Activated naive CD4-positive, alpha-beta T cell treated with anti-CD3 and anti-CD28 coated beads, Interleukin-2, amount 10 ng/mL, durations not matched to agents 7 days and 5 days (primary cell): ENCODE results near the gene CNEP1R1.

Experiments
- CTCF ChIA-PET: fragments of 350-600 bp; sonication (Branson Sonifier 250); formaldehyde crosslinking; loops from one replicate; lab custom pipeline; 2021; ENCODE audit warnings: antibody characterized with exemption; lab: Charles Lee
- DNase-seq: peaks from one replicate; pipeline ENCODE4 v3.0.0-alpha.2; 2020
- H3K27ac Mint-ChIP-seq: one replicate; pipeline ENCODE4 v1.8.0; 2021; ENCODE audit warnings: mild to moderate bottlenecking, moderate library complexity, mixed read lengths
- H3K27me3 Mint-ChIP-seq: one replicate; pipeline ENCODE4 v1.8.0; 2021; ENCODE audit warnings: mild to moderate bottlenecking, mixed read lengths
- H3K36me3 Mint-ChIP-seq: one replicate; pipeline ENCODE4 v1.8.0; 2021; ENCODE audit warnings: mixed read lengths
- H3K4me1 Mint-ChIP-seq: one replicate; pipeline ENCODE4 v1.8.0; 2021; ENCODE audit warnings: mixed read lengths
- H3K4me3 Mint-ChIP-seq: one replicate; pipeline ENCODE4 v1.8.0; 2021; ENCODE audit warnings: mild to moderate bottlenecking, moderate library complexity, mixed read lengths
- H3K9me3 Mint-ChIP-seq: one replicate; pipeline ENCODE4 v1.8.0; 2021; ENCODE audit warnings: mixed read lengths

The CNEP1R1 gene

DNA sequence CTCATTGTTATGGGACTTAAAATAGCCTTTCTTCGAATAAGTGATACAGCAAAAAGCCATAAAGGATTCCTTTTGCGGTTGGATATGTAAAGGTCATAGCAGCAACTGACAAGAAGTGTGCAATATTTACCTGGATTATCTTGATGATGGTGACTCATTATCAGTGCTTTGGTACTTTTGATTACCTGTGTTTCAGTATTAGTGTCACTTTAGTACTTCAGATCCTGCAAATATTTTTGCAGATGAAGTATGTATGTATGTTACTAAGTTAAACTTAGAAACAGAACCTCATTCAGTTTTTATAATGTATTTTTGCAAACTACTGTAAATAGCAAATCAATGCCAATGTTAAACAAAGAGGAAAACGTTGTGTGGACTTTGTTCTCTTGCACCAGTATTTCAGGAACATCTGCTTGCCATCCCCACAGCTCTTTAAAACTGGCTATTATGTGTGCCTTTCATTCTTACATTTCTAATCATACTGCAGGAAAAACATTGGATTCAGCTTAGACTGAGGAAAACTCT lies 10.5 kb downstream of the CNEP1R1 start:
- no peak overlapping the region for H3K4me3 Mint-ChIP-seq
- CTCF ChIA-PET, result no interaction called here
- DNase-seq, result no peak
- peaks cover 7% of the 10 kb centered on the region for H3K4me1 Mint-ChIP-seq
- H3K27me3 Mint-ChIP-seq, result peaks cover 3% of the 10 kb centered on the region
- H3K27ac Mint-ChIP-seq, result no peak overlapping the region
- no peaks in the 10 kb centered on the region for H3K9me3 Mint-ChIP-seq
- peaks cover 32% of the 10 kb centered on the region for H3K36me3 Mint-ChIP-seq

DNA sequence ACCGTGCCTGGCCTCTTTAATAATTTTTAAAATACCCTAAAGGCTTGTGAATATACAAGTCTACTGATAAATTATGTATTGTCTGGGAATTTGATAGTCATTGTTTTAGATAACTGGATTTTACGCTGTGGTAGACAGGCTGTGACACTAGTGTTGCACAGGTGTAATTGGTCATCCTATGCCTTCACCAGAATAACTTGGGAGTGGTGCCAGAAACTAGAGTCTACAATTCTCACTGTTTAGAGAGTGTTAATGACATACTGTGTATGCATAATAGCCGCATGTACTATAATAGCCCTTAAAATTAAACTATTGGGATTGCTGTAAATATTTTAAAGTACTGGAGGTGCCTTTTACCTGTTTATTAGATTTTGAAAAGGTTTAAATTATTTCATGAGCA lies 11.4 kb downstream of the CNEP1R1 start:
- Mint-ChIP-seq H3K4me1 (peaks cover 7% of the 10 kb centered on the region), H3K36me3 (peaks cover 24% of the 10 kb centered on the region), H3K4me3 (no peak overlapping the region), H3K27ac (no peak overlapping the region), H3K9me3 (no peaks in the 10 kb centered on the region), H3K27me3 (peaks cover 7% of the 10 kb centered on the region)
- no peak for DNase-seq
- CTCF ChIA-PET, result interaction anchor here (1.0 to 1.2 kb wide), 3 partner anchors 11 to 175 kb away, joined by 3 to 5 read pairs (median 3); partner anchors contain the start of gene CNEP1R1

DNA sequence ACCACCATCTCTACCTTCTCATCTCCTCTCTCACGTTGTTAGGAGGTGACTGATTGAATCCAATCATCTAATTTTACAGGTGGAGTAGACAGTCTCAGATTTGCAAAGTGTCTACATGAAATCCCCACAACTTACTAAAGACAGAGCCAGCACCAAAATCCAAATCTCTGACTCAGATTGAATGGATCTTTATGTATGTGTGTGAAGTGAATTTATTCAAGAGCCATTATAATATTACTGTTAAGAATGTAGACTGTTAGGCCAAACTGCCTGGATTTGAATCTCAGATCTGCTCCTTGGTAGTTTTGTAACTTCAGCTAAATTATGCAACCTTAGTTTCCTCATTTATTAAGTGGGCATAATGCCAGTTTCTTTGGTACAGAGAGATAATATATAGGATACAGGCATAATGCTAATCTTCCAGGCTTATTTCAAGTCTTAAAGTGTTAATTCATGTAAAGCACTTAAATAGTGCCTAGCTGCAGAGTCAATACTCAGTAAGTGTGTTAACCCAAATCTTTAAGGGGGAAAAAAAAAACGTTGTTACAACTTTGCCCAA lies 12.7 kb downstream of the CNEP1R1 start:
- H3K27me3 Mint-ChIP-seq, result peaks cover 7% of the 10 kb centered on the region
- no peak for DNase-seq
- CTCF ChIA-PET, result interaction anchor here (1.0 to 1.4 kb wide), 4 partner anchors 13 to 173 kb away, joined by 3 to 5 read pairs (median 3); partner anchors contain the start of gene CNEP1R1
- H3K4me1 Mint-ChIP-seq, result peaks cover 7% of the 10 kb centered on the region
- H3K9me3 Mint-ChIP-seq, result no peaks in the 10 kb centered on the region
- H3K36me3 Mint-ChIP-seq, result peaks cover 17% of the 10 kb centered on the region
- no peak overlapping the region for H3K4me3 Mint-ChIP-seq
- no peak overlapping the region for H3K27ac Mint-ChIP-seq

- peaks cover 17% of the 10 kb centered on the region for H3K36me3 Mint-ChIP-seq
- peaks cover 11% of the 10 kb centered on the region for H3K27me3 Mint-ChIP-seq
- no peak overlapping the region for H3K4me3 Mint-ChIP-seq
- no peak overlapping the region for H3K27ac Mint-ChIP-seq
- DNase-seq, result no peak
- peaks cover 7% of the 10 kb centered on the region for H3K4me1 Mint-ChIP-seq
- H3K9me3 Mint-ChIP-seq, result no peaks in the 10 kb centered on the region
- CTCF ChIA-PET, result interaction anchor here (0.7 to 1.4 kb wide), 2 partner anchors 10 to 172 kb away, joined by 3 read pairs; no protein-coding TSS in a partner anchor
These were observed 13.3 kb downstream of the CNEP1R1 start for GRCh38 chr16:50038286-50038685.

DNA sequence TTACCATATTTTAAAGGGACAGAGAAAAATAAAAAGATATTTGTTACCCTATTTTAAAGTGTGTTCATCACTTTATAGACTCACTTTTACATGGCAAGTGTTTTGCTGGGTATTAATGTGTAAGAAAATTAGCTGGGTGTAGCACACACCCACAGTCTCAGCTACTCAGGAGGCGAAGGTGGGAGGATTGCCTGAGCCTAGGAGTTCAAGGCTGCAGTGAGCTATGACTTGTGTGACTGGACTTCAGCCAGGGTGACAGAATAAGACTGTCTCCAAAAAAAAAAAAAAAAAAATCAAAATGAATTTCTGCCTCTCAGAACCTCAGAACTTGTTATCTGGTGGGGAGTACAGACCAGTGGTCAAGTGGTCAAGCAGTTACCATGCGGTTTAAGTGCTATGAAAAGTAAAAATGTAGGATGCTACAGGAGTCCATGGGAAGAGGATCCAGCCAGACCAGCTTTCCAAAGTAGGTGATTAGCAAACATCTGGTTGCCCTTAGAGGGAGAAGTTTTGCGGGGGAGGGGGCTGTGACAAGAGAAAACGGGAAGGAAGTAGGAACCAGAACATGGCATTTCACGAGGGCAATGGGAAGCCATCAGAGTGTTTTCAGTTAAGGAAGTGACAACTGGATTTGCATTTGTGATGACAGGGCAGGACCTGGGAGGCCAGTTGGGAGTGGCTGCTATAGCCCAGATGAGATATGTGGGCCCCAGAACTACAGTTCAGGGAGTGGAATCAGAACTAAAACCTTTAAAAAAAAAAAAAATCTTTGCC lies 13.9 kb downstream of the CNEP1R1 start:
- no peak overlapping the region for H3K4me3 Mint-ChIP-seq
- DNase-seq, result no peak
- H3K27ac Mint-ChIP-seq, result no peak overlapping the region
- no peaks in the 10 kb centered on the region for H3K9me3 Mint-ChIP-seq
- CTCF ChIA-PET, result interaction anchor here (0.7 to 1.4 kb wide), 2 partner anchors 11 to 172 kb away, joined by 3 read pairs; no protein-coding TSS in a partner anchor
- H3K36me3 Mint-ChIP-seq, result peaks cover 17% of the 10 kb centered on the region
- peaks cover 7% of the 10 kb centered on the region for H3K4me1 Mint-ChIP-seq
- H3K27me3 Mint-ChIP-seq, result peaks cover 15% of the 10 kb centered on the region

DNA sequence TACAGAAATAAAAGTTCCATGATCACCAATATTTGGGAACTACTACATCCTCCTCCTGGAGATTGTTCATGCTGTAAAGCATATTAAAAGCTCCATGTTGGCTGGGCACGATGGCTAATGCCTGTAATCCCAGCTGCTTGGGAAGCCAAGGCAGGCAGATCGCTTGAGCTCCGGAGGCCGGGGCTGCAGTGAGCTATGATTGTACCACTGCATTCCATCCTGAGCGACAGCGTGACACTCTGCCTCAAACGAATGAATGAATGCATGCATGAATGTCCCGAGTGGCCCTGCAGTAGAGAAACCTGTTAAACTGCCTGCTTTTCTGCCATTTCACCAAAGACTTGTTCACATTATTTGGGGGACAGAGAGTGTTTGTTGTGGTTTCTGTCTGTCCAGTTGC lies 15.0 kb downstream of the CNEP1R1 start:
- DNase-seq, result no peak
- CTCF ChIA-PET, result no interaction called here
- no peak overlapping the region for H3K4me3 Mint-ChIP-seq
- peaks cover 22% of the 10 kb centered on the region for H3K27me3 Mint-ChIP-seq
- H3K9me3 Mint-ChIP-seq, result no peaks in the 10 kb centered on the region
- no peak overlapping the region for H3K27ac Mint-ChIP-seq
- peaks cover 7% of the 10 kb centered on the region for H3K4me1 Mint-ChIP-seq
- H3K36me3 Mint-ChIP-seq, result peaks cover 11% of the 10 kb centered on the region

- Mint-ChIP-seq H3K4me1 (peaks cover 7% of the 10 kb centered on the region), H3K27me3 (peaks cover 22% of the 10 kb centered on the region), H3K27ac (no peak overlapping the region), H3K36me3 (peaks cover 11% of the 10 kb centered on the region), H3K9me3 (no peaks in the 10 kb centered on the region), H3K4me3 (no peak overlapping the region)
- CTCF ChIA-PET, result no interaction called here
- DNase-seq, result no peak
These were observed 15.7 kb downstream of the CNEP1R1 start for GRCh38 chr16:50040710-50041109.

DNA sequence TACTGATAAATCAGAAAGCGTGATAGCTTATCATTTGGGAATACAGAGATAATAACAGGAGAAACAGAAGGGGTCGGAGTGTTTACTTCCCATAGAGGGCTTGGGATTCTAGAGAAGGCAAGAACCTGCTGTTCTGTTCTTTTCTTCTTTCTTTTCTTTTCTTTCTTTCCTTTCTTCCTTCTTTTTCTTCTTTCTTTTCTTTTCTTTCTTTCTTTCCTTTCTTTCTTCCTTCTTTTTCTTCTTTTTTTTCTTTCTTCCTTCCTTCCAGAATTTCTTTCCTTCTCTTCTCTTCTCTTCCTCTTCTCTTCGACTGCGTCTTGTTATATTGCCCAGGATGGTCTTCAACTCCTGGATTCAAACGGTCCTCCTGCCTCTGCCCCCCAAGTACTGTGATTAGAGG lies 18.3 kb downstream of the CNEP1R1 start:
- Mint-ChIP-seq H3K27ac (no peak overlapping the region), H3K4me1 (peaks cover 2% of the 10 kb centered on the region), H3K4me3 (no peak overlapping the region), H3K9me3 (no peaks in the 10 kb centered on the region), H3K36me3 (peaks cover under 1% of the 10 kb centered on the region), H3K27me3 (peaks cover 22% of the 10 kb centered on the region)
- no peak for DNase-seq
- CTCF ChIA-PET, result no interaction called here

- Mint-ChIP-seq H3K27me3 (peaks cover 20% of the 10 kb centered on the region), H3K4me3 (no peak overlapping the region), H3K27ac (no peak overlapping the region), H3K36me3 (no peaks in the 10 kb centered on the region), H3K9me3 (no peaks in the 10 kb centered on the region), H3K4me1 (no peaks in the 10 kb centered on the region)
- CTCF ChIA-PET, result no interaction called here
- no peak for DNase-seq
These were observed 20.4 kb downstream of the CNEP1R1 start for GRCh38 chr16:50045412-50045811.

- Mint-ChIP-seq H3K4me1 (no peaks in the 10 kb centered on the region), H3K27ac (no peak overlapping the region), H3K36me3 (no peaks in the 10 kb centered on the region), H3K4me3 (no peak overlapping the region), H3K9me3 (no peaks in the 10 kb centered on the region), H3K27me3 (peaks cover 23% of the 10 kb centered on the region)
- CTCF ChIA-PET, result no interaction called here
- DNase-seq, result no peak
These were observed 21.8 kb downstream of the CNEP1R1 start for GRCh38 chr16:50046853-50047252.

- Mint-ChIP-seq H3K27ac (no peak overlapping the region), H3K36me3 (no peaks in the 10 kb centered on the region), H3K9me3 (no peaks in the 10 kb centered on the region), H3K4me1 (no peaks in the 10 kb centered on the region), H3K27me3 (peaks cover 21% of the 10 kb centered on the region), H3K4me3 (no peak overlapping the region)
- CTCF ChIA-PET, result no interaction called here
- DNase-seq, result no peak
These were observed 22.8 kb downstream of the CNEP1R1 start for GRCh38 chr16:50047864-50048263.

DNA sequence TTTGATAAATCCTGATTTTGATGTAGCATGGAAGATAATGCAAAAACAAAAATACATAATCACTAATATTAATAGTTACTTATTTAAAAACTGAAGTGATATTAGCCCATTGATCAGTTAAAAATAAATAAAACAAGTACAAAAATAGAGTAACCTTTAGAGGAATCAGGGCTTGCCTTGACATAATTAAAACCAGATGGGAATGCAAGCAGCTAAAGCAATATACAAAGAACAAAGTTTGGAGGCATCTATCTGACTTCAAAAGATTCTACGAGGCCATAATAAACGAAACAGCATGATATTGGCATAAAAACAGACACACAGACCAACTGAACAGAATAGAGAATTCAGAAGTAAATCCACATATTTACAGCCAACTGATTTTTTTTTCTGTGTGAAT lies 25.8 kb downstream of the CNEP1R1 start:
- Mint-ChIP-seq H3K9me3 (peaks cover 5% of the 10 kb centered on the region), H3K4me3 (no peak overlapping the region), H3K4me1 (no peaks in the 10 kb centered on the region), H3K27ac (no peak overlapping the region), H3K36me3 (no peaks in the 10 kb centered on the region), H3K27me3 (peaks cover 11% of the 10 kb centered on the region)
- no peak for DNase-seq
- CTCF ChIA-PET, result no interaction called here

GRCh38 chr16:50056226-50056625 lies 31.2 kb downstream of the CNEP1R1 start:
- Mint-ChIP-seq H3K4me3 (no peak overlapping the region), H3K36me3 (no peaks in the 10 kb centered on the region), H3K9me3 (peaks cover 21% of the 10 kb centered on the region), H3K27me3 (peaks cover 28% of the 10 kb centered on the region), H3K4me1 (no peaks in the 10 kb centered on the region), H3K27ac (no peak overlapping the region)
- CTCF ChIA-PET, result interaction anchor here (0.9 kb wide), 1 partner anchor 11 kb away, joined by 3 read pairs; no protein-coding TSS in a partner anchor
- DNase-seq, result no peak

GRCh38 chr16:50058091-50058771 lies 33.2 kb downstream of the CNEP1R1 start:
- Mint-ChIP-seq H3K27ac (no peak overlapping the region), H3K4me1 (peaks cover under 1% of the 10 kb centered on the region), H3K4me3 (no peak overlapping the region), H3K9me3 (peaks cover 21% of the 10 kb centered on the region), H3K36me3 (no peaks in the 10 kb centered on the region), H3K27me3 (peaks cover 25% of the 10 kb centered on the region)
- DNase-seq, result no peak
- CTCF ChIA-PET, result no interaction called here
